CD4-positive, alpha-beta T cell (primary cell): ENCODE data around the gene PRKG1. TPM values are rescaled to one million over a fixed set of nuclear protein-coding genes. Genes with fewer than 3 reads are reported as not detected.

Source experiments
- ATAC-seq: fragments of 200-7000 bp; cut with Tn5 transposase; one replicate; pipeline ENCODE4 v1.10.0; 2022; ENCODE audit warnings: mild to moderate bottlenecking; ENCODE audit not compliant: poor library complexity
- CTCF ChIA-PET: fragments of 350-600 bp; sonication (Branson Sonifier 250); formaldehyde crosslinking; loops from one replicate; lab custom pipeline; 2021; ENCODE audit warnings: antibody characterized with exemption, inconsistent platforms; lab: Charles Lee
- POLR2A ChIA-PET: fragments of 350-600 bp; sonication (Branson Sonifier 250); formaldehyde crosslinking; loops from one replicate; lab custom pipeline; 2021; ENCODE audit warnings: antibody characterized with exemption, inconsistent platforms; lab: Charles Lee
- DNase-seq, 14 experiments: peaks; one replicate each; pipeline ENCODE4 v3.0.0-alpha.2; 2013 to 2020; ENCODE audit warnings: mixed read lengths in 2 of 14
- H3K27ac ChIP-seq, 2 donors: one replicate each; pipeline versions ENCODE4 v1.5.1 to v1.7.0; 2013; ENCODE audit warnings: low read length in 2 of 2, low read depth in 1 of 2, mild to moderate bottlenecking in 1 of 2
- H3K27me3 ChIP-seq, 2 experiments: 1 replicate in 1 of 2; 2 replicates in 1 of 2; pipeline versions ENCODE4 v1.6.1 to v1.7.0; 2013; ENCODE audit warnings: low read length in 2 of 2, control low read depth in 1 of 2, mild to moderate bottlenecking in 1 of 2, moderate library complexity in 1 of 2; ENCODE audit not compliant: insufficient read depth in 2 of 2, control insufficient read depth in 1 of 2
- H3K36me3 ChIP-seq: one replicate; pipeline ENCODE4 v1.6.1; 2013; ENCODE audit warnings: low read length, control low read depth; ENCODE audit not compliant: insufficient read depth
- H3K4me1 ChIP-seq: one replicate; pipeline ENCODE4 v1.6.1; 2013; ENCODE audit warnings: low read length, control low read depth; ENCODE audit not compliant: insufficient read depth
- H3K4me3 ChIP-seq: one replicate; pipeline ENCODE4 v1.5.1; 2013; ENCODE audit warnings: mild to moderate bottlenecking, low read length, moderate library complexity
- H3K9me3 ChIP-seq, 2 experiments: 1 replicate in 1 of 2; 2 replicates in 1 of 2; pipeline versions ENCODE4 v1.6.1 to v1.7.0; 2013; ENCODE audit warnings: low read length in 2 of 2, mild to moderate bottlenecking in 2 of 2, control low read depth in 1 of 2, moderate library complexity in 1 of 2; ENCODE audit not compliant: control insufficient read depth in 1 of 2, insufficient read depth in 1 of 2
- H3K27ac Mint-ChIP-seq: one replicate; pipeline ENCODE4 v1.8.0; 2020; ENCODE audit warnings: mixed read lengths
- H3K27me3 Mint-ChIP-seq: one replicate; pipeline ENCODE4 v1.8.0; 2021; ENCODE audit warnings: mixed read lengths
- H3K36me3 Mint-ChIP-seq: one replicate; pipeline ENCODE4 v1.8.0; 2021; ENCODE audit warnings: low read depth, mixed read lengths
- H3K4me1 Mint-ChIP-seq: one replicate; pipeline ENCODE4 v1.8.0; 2021; ENCODE audit warnings: low read depth, mixed read lengths
- H3K4me3 Mint-ChIP-seq: one replicate; pipeline ENCODE4 v1.8.0; 2020; ENCODE audit warnings: mild to moderate bottlenecking, mixed read lengths
- H3K9me3 Mint-ChIP-seq: one replicate; pipeline ENCODE4 v1.8.0; 2020; ENCODE audit warnings: mixed read lengths
- intact Hi-C, 2 experiments: fragments of 100-400 bp; cut with DNase I in 1 of 2; cut with micrococcal nuclease in 1 of 2; formaldehyde crosslinking; loops; one replicate each; pipeline versions ENCODE4 v1.15.1 to v1.9.0; 2023 to 2025; cut with DNase I, micrococcal nuclease
- total RNA-seq, 174 experiments: library from RNA in 2 of 174; stranded (reverse) in 2 of 174; gene quantifications; one replicate each; pipeline ENCODE4 v1.2.3 and lab custom pipeline; 2021 to 2026
- TF ChIP-seq, protein P1 (sequence below): fragments of 200-600 bp; IDR thresholded peaks from one replicate; pipeline ENCODE4 v1.8.0; 2022; ENCODE audit warnings: antibody characterized with exemption, mild to moderate bottlenecking

The PRKG1 gene
- total RNA-seq, 2 experiments from 2014 or later = 0.31 TPM; not detected in 1

DNA sequence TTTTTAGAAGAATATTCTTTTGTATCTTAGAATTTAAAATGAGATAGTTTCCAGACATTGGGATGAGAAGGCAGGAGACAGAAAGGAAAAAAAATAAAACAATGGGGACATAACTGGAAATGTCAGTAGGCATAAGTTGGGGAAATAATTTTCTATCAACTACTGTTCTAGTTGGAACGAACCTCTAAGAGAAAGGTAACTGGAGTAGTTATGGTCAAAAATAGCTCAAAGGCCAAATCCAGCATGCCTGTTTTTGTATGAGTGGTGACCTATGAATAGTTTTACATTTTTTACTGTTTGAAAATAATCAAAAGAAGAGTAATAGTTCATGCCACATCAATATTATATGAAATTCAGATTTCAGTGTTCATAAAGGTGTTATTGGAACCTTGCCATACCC, 877.3 kb downstream of the PRKG1 start:
- Histone ChIP-seq H3K27me3 (no peaks in the 10 kb centered on the region), H3K36me3 (no peaks in the 10 kb centered on the region), H3K4me3 (no peak overlapping the region), H3K9me3 (no peaks in the 10 kb centered on the region), H3K27ac (no peak overlapping the region), H3K4me1 (no peaks in the 10 kb centered on the region)
- H3K9me3 Mint-ChIP-seq = no peaks in the 10 kb centered on the region
- CTCF ChIA-PET = no interaction called here
- POLR2A ChIA-PET = no interaction called here
- H3K4me3 Mint-ChIP-seq = no peak overlapping the region
- no peaks in the 10 kb centered on the region for H3K36me3 Mint-ChIP-seq
- TF ChIP-seq, protein P1, sequence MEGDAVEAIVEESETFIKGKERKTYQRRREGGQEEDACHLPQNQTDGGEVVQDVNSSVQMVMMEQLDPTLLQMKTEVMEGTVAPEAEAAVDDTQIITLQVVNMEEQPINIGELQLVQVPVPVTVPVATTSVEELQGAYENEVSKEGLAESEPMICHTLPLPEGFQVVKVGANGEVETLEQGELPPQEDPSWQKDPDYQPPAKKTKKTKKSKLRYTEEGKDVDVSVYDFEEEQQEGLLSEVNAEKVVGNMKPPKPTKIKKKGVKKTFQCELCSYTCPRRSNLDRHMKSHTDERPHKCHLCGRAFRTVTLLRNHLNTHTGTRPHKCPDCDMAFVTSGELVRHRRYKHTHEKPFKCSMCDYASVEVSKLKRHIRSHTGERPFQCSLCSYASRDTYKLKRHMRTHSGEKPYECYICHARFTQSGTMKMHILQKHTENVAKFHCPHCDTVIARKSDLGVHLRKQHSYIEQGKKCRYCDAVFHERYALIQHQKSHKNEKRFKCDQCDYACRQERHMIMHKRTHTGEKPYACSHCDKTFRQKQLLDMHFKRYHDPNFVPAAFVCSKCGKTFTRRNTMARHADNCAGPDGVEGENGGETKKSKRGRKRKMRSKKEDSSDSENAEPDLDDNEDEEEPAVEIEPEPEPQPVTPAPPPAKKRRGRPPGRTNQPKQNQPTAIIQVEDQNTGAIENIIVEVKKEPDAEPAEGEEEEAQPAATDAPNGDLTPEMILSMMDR = no peak
- ATAC-seq = no peak
- DNase-seq = no peak
- H3K27me3 Mint-ChIP-seq = no peaks in the 10 kb centered on the region
- H3K4me1 Mint-ChIP-seq = no peaks in the 10 kb centered on the region
- H3K27ac Mint-ChIP-seq = no peak overlapping the region
- intact Hi-C loops = no loop called here

DNA sequence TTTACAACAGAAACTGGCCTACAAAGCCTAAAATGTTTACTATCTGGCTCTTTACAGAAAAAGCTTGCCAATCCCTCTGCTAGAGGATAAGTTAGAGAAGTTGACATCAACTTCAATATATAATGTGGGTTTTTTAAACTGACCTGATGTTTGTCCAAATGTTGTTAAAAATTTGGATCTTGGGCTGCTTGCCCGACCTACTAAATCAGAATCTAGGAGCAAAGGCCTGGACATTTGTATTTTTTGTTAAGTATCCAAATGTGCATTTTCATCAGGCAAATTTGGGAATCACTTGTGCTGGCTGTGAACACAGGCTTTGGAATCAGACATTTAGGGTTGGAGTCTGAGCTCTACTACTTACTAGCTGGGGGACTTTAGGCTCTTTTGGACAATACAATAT, 877.8 kb downstream of the PRKG1 start:
- Mint-ChIP-seq H3K27me3 (no peaks in the 10 kb centered on the region), H3K9me3 (no peaks in the 10 kb centered on the region), H3K4me3 (no peak overlapping the region), H3K27ac (no peak overlapping the region), H3K4me1 (no peaks in the 10 kb centered on the region), H3K36me3 (no peaks in the 10 kb centered on the region)
- Histone ChIP-seq H3K9me3 (no peaks in the 10 kb centered on the region), H3K27ac (no peak overlapping the region), H3K4me1 (no peaks in the 10 kb centered on the region), H3K36me3 (no peaks in the 10 kb centered on the region), H3K27me3 (no peaks in the 10 kb centered on the region), H3K4me3 (no peak overlapping the region)
- intact Hi-C loops = no loop called here
- CTCF ChIA-PET = no interaction called here
- TF ChIP-seq, protein P1 = no peak
- ATAC-seq = no peak
- POLR2A ChIA-PET = no interaction called here
- no peak for DNase-seq

DNA sequence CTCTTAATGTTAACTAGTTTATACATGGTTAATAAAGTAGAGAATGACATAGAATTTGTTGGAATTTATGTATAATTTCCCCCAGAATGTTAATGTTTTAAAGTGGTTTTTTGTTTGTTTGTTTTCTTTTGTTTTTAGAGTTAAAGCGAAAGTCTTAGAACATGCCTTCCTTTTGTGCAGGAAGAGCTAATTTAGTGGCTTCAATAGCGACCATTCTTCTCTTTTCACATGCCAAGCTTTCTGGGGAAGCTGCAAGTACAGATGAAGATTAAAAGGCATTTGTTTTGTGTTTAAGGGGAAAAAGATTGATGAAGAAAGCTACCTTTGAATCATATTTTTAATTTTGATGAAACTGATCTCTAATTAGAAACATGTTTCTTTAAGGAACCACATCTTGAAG, 881.4 kb downstream of the PRKG1 start:
- no peaks in the 10 kb centered on the region for H3K4me1 ChIP-seq
- Mint-ChIP-seq H3K4me3 (no peak overlapping the region), H3K27ac (no peak overlapping the region), H3K27me3 (peaks cover 8% of the 10 kb centered on the region), H3K9me3 (no peaks in the 10 kb centered on the region), H3K4me1 (no peaks in the 10 kb centered on the region), H3K36me3 (no peaks in the 10 kb centered on the region)
- no peaks in the 10 kb centered on the region for H3K27me3 ChIP-seq
- H3K4me3 ChIP-seq = no peak overlapping the region
- POLR2A ChIA-PET = no interaction called here
- ATAC-seq = no peak
- H3K27ac ChIP-seq = no peak overlapping the region
- H3K9me3 ChIP-seq = no peaks in the 10 kb centered on the region
- intact Hi-C loops = no loop called here
- TF ChIP-seq, protein P1 = no peak
- DNase-seq = no peak
- no peaks in the 10 kb centered on the region for H3K36me3 ChIP-seq
- CTCF ChIA-PET = no interaction called here
